KBM-7 (cell line): Measurements from ENCODE around the gene CKS1B.

Experiments used
- DNase-seq: peaks from one replicate; pipeline ENCODE4 v3.0.0-alpha.2; 2015
- in situ Hi-C: fragments of 300-500 bp; cut with MboI; formaldehyde crosslinking; loops from 2 replicates; pipeline ENCODE4 v1.14.3; 2020; ENCODE audit warnings: low sequenced_read_pairs, low pct_unique_long_range_greater_than_20kb, mixed read lengths

Gene CKS1B

GRCh38 chr1:154974102-154974807 lies at the start of gene CKS1B:
TSS of gene CKS1B (plus strand) at chr1:154974681. CDS start at chr1:154974746, 65 bp downstream.
- DNase-seq: peak; percentile 99
- in situ Hi-C loops: no loop called here

- peak; percentile 31 for DNase-seq
- in situ Hi-C loops: no loop called here
Measured at GRCh38 chr1:154925335-154926170, 48.9 kb upstream of the CKS1B start.

GRCh38 chr1:154926201-154926600 lies 48.3 kb upstream of the CKS1B start:
- no peak for DNase-seq
- in situ Hi-C loops: no loop called here

- in situ Hi-C loops: no loop called here
- no peak for DNase-seq
Measured at GRCh38 chr1:154931940-154932487, 42.5 kb upstream of the CKS1B start.

- in situ Hi-C loops: no loop called here
- DNase-seq: no peak
Measured at GRCh38 chr1:154934358-154934948, 40.0 kb upstream of the CKS1B start.

- no peak for DNase-seq
- in situ Hi-C loops: no loop called here
Measured at GRCh38 chr1:154935749-154936554, 38.5 kb upstream of the CKS1B start.

GRCh38 chr1:154936555-154937084 lies 37.9 kb upstream of the CKS1B start, which contains the start of gene PMVK:
TSS of gene PMVK (minus strand) at chr1:154936719. CDS start at chr1:154936685, 34 bp downstream.
- peak; percentile 97 for DNase-seq
- in situ Hi-C loops: no loop called here

GRCh38 chr1:154937085-154937987 lies 37.1 kb upstream of the CKS1B start:
- peak; percentile 95 for DNase-seq
- in situ Hi-C loops: no loop called here

- no peak for DNase-seq
- in situ Hi-C loops: no loop called here
Measured at GRCh38 chr1:154937988-154938386, 36.5 kb upstream of the CKS1B start.

- in situ Hi-C loops: no loop called here
- DNase-seq: no peak
Measured at GRCh38 chr1:154938604-154939399, 35.7 kb upstream of the CKS1B start.

GRCh38 chr1:154940213-154940560 lies 34.3 kb upstream of the CKS1B start:
- in situ Hi-C loops: no loop called here
- no peak for DNase-seq

GRCh38 chr1:154940651-154941194 lies 33.8 kb upstream of the CKS1B start:
- DNase-seq: no peak

GRCh38 chr1:154941333-154942013 lies 33.0 kb upstream of the CKS1B start:
- in situ Hi-C loops: no loop called here
- no peak for DNase-seq

More at GRCh38 chr1:154940651-154941194, 33.8 kb upstream of the CKS1B start:
- in situ Hi-C loops: no loop called here

- in situ Hi-C loops: no loop called here
- DNase-seq: peak; percentile 81
Measured at GRCh38 chr1:154943649-154944400, 30.7 kb upstream of the CKS1B start.

GRCh38 chr1:154944401-154945159 lies 29.9 kb upstream of the CKS1B start:
- in situ Hi-C loops: no loop called here

More at GRCh38 chr1:154944401-154945159, 29.9 kb upstream of the CKS1B start:
- no peak for DNase-seq
